Stimulated activated CD4-positive, alpha-beta T cell treated with anti-CD3 and anti-CD28 coated beads, TNF-alpha, amount 100 ng/mL, for 1 hour (primary cell): Measurements from ENCODE around the gene CFAP44.
"Not testable (repeated sequence)": the region's sequence is repeated elsewhere in the genome, so short reads cannot be mapped to it uniquely, and the experiment has no call there.

Source experiments
- DNase-seq, 3 donors: peaks; one replicate each; pipeline ENCODE4 v3.0.0-alpha.2; 2020; ENCODE audit warnings: low read depth in 3 of 3, low spot score in 1 of 3

The CFAP44 gene

DNA sequence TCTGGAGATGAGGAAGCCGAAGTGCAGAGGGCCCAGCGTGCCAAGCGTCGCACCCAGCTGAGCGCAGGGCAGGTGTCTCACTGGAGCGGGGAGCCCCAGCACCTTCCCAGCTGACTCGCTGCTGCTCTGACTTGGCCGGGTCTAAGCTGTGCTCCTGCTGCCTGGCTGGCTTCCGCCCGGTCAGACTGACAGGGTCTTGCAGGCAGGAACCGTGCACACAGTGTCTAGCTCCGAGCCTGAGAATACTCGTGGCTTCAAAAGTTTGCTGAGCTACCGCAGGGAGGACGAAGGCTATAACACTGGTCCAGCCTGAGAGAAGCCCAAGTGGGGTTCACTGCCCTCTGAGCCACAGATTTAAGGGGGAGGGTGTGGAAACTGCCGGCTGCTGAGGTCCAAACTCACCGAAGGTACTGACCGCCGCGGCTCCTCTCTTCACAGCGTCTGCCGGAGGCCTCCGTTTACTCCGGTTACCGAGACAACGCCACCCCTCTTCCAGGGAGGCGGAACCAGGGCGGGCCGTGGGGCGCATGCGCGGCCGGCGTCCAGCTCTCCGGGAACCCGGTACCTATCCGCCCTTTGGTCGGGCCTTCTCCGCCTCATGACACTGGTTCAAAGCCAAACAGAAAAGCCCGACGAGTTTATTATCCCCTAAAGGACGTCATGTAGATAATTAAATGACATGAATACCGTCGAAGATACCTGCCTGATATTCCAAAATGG is at the start of gene CFAP44:
CFAP44 (minus strand) TSS at position 443 of the 720 bp plus-strand sequence. CDS start 7,829 bp downstream, outside the sequence.
- DNase-seq, result peak in 2 of 3 donors; percentile 15

DNA sequence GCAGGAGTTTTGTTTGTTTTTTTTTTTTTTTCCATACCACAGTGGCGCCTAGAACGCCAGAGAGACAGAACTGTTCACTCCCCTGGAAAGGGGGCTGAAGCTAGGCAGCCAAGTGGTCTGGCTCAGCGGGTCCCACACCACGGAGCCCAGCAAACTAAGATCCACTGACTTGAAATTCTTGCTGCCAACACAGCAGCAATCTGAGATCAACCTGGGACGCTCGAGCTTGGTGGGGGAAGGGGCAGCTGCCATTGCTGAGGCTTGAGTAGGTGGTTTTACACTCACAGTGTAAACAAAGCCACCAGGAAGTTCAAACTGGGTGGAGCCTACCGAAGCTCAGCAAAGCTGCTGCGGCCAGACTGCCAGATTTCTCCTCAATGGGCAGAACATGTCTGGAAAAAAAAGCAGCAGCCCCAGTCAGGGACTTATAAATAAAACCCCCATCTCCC is 43.9 kb upstream of the CFAP44 start:
- peak in 1 of 3 donors; percentile 1 for DNase-seq

- no peak for DNase-seq
Measured at GRCh38 chr3:113468539-113468938, 27.2 kb upstream of the CFAP44 start.

DNA sequence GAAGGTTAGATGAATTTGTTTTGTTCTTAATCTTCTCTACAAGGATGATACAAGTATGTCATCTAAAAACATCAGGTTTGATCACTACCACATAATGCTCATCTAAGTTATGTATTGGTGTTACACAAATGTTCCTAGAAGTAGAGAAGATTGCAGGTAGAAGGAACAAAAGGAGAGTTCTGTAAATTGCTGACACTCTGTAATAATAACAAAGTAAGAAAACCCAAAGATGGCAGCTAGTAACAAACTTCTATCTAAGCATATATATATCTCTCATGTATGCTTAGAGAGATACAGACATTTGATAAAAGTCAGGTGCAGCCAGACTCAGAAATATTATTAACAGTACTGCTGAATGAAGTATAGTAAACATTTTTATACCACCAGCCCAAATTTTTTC is 20.2 kb upstream of the CFAP44 start:
- DNase-seq, result no peak

- not testable (repeated sequence) for DNase-seq
Measured at GRCh38 chr3:113458554-113458953, 17.3 kb upstream of the CFAP44 start.

- no peak for DNase-seq
Measured at GRCh38 chr3:113455446-113455845, 14.2 kb upstream of the CFAP44 start.

DNA sequence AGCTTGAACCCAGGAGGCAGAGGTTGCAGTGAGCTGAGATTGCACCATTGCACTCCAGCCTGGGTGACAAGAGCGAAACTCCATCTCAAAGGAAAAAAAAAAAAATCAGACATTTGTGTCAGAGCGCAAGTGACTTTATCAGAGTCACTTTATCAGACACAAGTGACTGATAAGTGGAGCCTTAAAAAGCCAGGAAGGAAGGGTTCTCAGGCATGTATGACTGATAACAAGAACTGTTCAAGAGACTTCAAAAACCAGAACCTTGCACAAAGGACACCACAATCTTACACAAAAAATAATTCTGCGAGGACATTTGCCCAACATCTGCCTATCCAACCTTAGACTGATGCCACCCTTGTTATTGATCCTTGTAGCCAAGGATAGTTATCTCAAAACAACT is 13.3 kb upstream of the CFAP44 start:
- DNase-seq, result no peak

DNA sequence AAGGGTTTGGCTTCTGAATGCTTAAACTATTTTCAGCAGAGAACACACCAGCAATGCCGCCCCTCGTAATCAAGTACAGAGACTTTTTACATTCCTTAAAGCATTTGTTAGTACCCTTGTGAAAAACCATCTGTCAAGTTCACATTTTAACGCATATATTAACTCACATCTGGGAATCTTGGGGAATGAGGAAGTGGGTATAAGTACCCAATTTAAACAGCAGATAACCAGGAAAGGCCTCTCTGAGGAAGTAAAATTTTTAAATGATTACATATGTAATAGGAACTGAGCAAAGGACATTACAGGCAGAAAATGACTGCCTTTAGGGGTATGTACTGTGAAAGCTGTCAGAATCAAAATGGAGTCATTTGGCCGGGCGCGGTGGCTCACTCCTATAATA is 12.8 kb upstream of the CFAP44 start:
- no peak for DNase-seq

- no peak for DNase-seq
Measured at GRCh38 chr3:113450911-113451310, 9.6 kb upstream of the CFAP44 start.

GRCh38 chr3:113439606-113440005 is 1.7 kb downstream of the CFAP44 start:
- DNase-seq, result no peak

DNA sequence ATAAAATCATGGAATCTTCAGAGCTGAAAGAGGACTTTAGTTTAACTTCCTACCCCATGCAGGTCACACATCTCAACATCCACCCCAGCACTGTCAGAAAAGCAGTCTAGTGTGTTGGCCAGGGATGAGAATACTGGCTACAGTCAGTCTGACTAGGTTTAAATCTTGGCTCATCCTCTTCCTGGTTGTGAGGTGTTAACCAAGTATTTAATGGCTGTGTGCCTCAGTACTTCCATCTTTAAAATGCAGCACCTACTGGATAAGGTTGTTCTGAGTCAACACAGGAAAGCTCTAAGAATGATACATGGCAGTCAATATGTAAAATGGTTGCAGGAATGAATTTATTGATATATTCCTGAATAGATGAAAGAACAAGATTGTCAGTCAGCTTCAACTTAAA is 3.1 kb downstream of the CFAP44 start:
- no peak for DNase-seq

DNA sequence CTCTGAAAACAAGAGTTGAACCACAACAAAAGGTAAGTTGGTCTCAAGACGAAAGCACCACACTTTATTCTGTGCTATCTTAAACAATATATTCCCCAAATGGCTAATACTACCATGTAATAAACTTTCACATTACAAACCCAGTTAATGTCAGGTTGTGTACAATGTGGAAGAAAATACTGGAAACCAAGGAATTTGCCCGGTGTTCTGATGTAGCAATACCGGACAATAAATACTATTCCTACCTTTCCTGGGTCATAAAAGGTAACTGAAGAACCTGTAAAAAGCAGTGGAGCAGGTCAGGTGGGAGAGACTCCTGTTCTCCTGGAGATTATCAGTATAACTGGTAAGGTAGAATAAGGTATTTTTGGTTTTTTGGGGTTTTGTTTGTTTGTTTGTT is 3.9 kb downstream of the CFAP44 start:
- no peak for DNase-seq

DNA sequence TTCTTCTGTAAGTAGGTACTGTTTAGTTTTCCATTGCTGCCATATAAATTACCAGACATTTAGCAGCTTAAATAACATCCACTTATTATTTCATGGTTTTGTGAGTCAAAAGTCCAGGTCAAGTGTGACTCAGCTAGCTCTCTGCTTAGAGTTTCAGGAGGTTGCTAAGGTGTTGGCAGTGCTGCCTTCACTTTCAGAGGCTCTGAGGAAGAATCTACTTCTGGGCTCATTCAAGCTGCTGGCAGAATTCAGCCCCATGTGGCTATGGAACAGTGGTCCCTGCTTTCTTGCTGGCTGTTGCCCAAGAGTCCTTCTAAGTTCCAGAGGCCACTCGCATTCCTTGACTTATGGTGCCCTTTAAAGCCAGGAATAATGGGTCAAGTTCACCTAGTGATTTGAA is 4.5 kb downstream of the CFAP44 start:
- DNase-seq, result no peak

GRCh38 chr3:113431811-113432210 is 9.5 kb downstream of the CFAP44 start:
- DNase-seq, result no peak

- DNase-seq, result no peak
Measured at GRCh38 chr3:113428581-113428980, 12.7 kb downstream of the CFAP44 start.

GRCh38 chr3:113423699-113424098 is 17.6 kb downstream of the CFAP44 start:
- no peak for DNase-seq

- DNase-seq, result no peak
Measured at GRCh38 chr3:113421082-113421481, 20.2 kb downstream of the CFAP44 start.

GRCh38 chr3:113409676-113410075 is 31.6 kb downstream of the CFAP44 start:
- DNase-seq, result no peak

DNA sequence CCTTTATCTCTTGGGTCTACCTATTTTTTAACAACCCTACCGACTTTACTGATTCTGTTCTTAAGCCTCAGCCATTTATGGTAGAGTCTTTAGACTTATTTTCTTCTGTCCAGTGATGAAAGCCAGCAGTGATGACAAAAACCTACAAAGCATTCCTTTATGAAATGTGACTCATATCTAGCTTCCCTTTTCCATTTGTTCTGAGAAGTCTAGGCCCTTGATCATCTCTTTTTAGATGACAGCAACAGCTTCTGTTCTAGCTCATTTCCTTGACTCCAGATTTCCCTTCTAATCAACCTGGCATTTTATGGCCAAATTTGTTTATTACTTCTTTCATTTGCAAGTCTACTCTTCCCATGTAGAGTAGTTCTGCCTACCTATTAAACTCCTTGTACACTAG is 36.1 kb downstream of the CFAP44 start:
- no peak for DNase-seq

GRCh38 chr3:113404637-113405036 is 36.7 kb downstream of the CFAP44 start:
- no peak for DNase-seq
